ENCODE measurements around the gene KNCN. TPM values are rescaled to one million over a fixed set of nuclear protein-coding genes. Genes with fewer than 3 reads are reported as not detected.

Gene KNCN
- total RNA-seq, 1 experiment from 2014 or later = not detected

DNA sequence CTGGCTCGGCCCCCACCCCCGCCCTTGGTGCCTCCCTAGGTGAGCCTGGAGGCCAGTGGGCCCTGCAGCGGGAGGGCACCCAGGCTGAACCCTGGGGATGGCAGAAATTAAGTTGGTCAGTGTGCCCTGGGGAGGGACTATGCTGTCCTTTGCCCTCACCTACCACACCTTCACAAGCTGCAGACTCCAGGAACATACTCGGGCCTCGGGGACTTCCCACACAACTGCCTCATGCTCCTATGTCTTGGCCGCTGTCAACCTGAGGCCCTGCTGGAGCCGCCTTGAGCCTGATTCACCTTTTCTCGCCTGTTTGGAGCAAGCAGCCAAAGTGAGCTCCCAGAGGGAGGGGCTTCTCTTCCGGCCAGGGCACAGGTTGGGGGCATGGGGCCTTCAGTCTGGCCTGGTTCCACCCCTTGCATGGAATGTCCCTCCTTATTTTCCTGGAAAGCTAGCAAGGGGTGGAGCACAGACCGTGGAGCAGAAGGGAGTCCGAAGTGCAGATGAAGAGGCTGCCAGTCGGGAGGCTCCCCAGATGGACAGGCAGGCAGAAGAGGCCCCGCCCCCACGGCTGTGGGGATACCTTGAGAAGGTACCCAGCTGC lies 24.7 kb downstream of the KNCN start:
- Histone ChIP-seq H3K79me2 (ENCODE audit: insufficient read depth, low read length) (no peaks in the 10 kb centered on the region), H2BK20ac (ENCODE audit: low read depth, low read length, poor library complexity, severe bottlenecking) (no peak overlapping the region), H2BK15ac (ENCODE audit: low read depth, low read length) (no peak overlapping the region), H3K4me1 (ENCODE audit: insufficient read depth, low read length) (peaks cover 6% of the 10 kb centered on the region; the same call in 1 of the 2 replicates), H4K5ac (ENCODE audit: insufficient read length, low read depth, low read length) (no peak overlapping the region), H3K27ac (ENCODE audit: insufficient read length, low read depth, low read length) (no peak overlapping the region), H3K4ac (ENCODE audit: low read depth, low read length) (no peak overlapping the region), H3K9me3 (ENCODE audit: control insufficient read depth, low read depth, low read length) (no peaks in the 10 kb centered on the region), H3K23ac (ENCODE audit: insufficient read length, low read depth, low read length) (no peak overlapping the region), H3K4me2 (ENCODE audit: insufficient read depth, insufficient read length, low read length) (peak overlapping the region; percentile 27), H3K79me1 (ENCODE audit: insufficient read depth, low read depth, low read length, poor library complexity, severe bottlenecking) (no peaks in the 10 kb centered on the region), H2AFZ (ENCODE audit: low read length) (no peak overlapping the region), H3T11ph (ENCODE audit: low read length) (no peak overlapping the region), H3K14ac (ENCODE audit: insufficient read depth, low read length) (no peak overlapping the region), H3K9ac (ENCODE audit: extremely low read depth, insufficient read length, low read length) (no peak overlapping the region), H3K18ac (ENCODE audit: insufficient read length, low read depth, low read length) (no peak overlapping the region), H4K20me1 (ENCODE audit: control insufficient read depth, insufficient read depth, insufficient read length) (no peaks in the 10 kb centered on the region), H4K8ac (replicated peaks; ENCODE audit: insufficient read length, low read depth, low read length) (no peak overlapping the region), H3K27me3 (ENCODE audit: insufficient read depth, low read length) (peaks cover 14% of the 10 kb centered on the region; the same call in 1 of the 2 replicates), H2BK120ac (ENCODE audit: low read depth, low read length, poor library complexity, severe bottlenecking) (no peak overlapping the region), H2BK12ac (ENCODE audit: insufficient read length, low read depth, low read length) (no peak overlapping the region), H3K23me2 (ENCODE audit: insufficient read length, low read depth, low read length, poor library complexity, severe bottlenecking) (no peaks in the 10 kb centered on the region), H4K91ac (ENCODE audit: insufficient read length, low read depth, low read length) (no peak overlapping the region), H2AK5ac (ENCODE audit: insufficient read length, low read length) (no peak overlapping the region), H3K56ac (ENCODE audit: insufficient read length, low read depth, low read length) (no peak overlapping the region), H2BK5ac (ENCODE audit: insufficient read length, low read length) (no peak overlapping the region)
- TF ChIP-seq CTCF (conservative IDR thresholded peaks at IDR 0.05) = no peak
- Mint-ChIP-seq H3K4me1 (peaks cover 72 to 73% of the 10 kb centered on the region in 2 experiments), H3K27ac (peak overlapping the region in 1 of 3 experiments; percentile 46; a peak in 1 of 7 replicates), H3K27me3 (ENCODE audit: low read depth) (peaks cover 100% of the 10 kb centered on the region), H3K36me3 (ENCODE audit: insufficient read depth in 1 of 3, low read depth in 3 of 3) (no peaks in the 10 kb centered on the region), H3K9me3 (no peaks in the 10 kb centered on the region; a peak in 2 of 5 replicates), H3K4me3 (peak overlapping the region in 1 of 2 experiments; percentile 49; a peak in 1 of 5 replicates)
- peak; percentile 88 for DNase-seq
- no CpG with 5 or more reads among the region's 14 CpGs for WGBS (ENCODE audit: extremely low coverage, insufficient read length, low lambda C conversion rate)
